H1 (cell line): Measurements from ENCODE around the gene PSMD12. TPM values are rescaled to one million over a fixed set of nuclear protein-coding genes. Genes with fewer than 3 reads are reported as not detected.

Experiments
- CTCF ChIA-PET: fragments of 300-600 bp; sonication (Branson Sonifier 250); formaldehyde crosslinking; loops from one replicate; lab custom pipeline; 2021; ENCODE audit not compliant: partially characterized antibody; lab: Charles Lee
- POLR2A ChIA-PET: fragments of 300-600 bp; sonication (Branson Sonifier 250); formaldehyde crosslinking; loops from one replicate; lab custom pipeline; 2021; ENCODE audit warnings: inconsistent platforms; ENCODE audit not compliant: partially characterized antibody; lab: Charles Lee
- DNase-seq, 2 experiments: peaks; one replicate each; pipeline versions ENCODE4 v3.0.0 to v3.0.0-alpha.2; 2010 to 2022; ENCODE audit warnings: low spot score in 2 of 2, low read depth in 1 of 2, mixed read lengths in 1 of 2
- FAIRE-seq: peaks from 2 replicates; lab custom pipeline; 2011; peaks lifted over from hg19 to GRCh38; lab: Jason Lieb, UNC
- H2AFZ ChIP-seq: 2 replicates; pipeline ENCODE4 v1.8.1; 2012; ENCODE audit warnings: low read length, inconsistent platforms
- H2AK5ac ChIP-seq: 2 replicates; pipeline ENCODE4 v1.6.1; 2013; ENCODE audit warnings: low read depth, low read length
- H2BK120ac ChIP-seq: replicated peaks from 2 replicates; pipeline ENCODE3; 2013; ENCODE audit warnings: low read depth, low read length, inconsistent platforms
- H2BK12ac ChIP-seq: 2 replicates; pipeline ENCODE4 v1.6.1; 2013; ENCODE audit warnings: low read depth, low read length
- H2BK15ac ChIP-seq: 2 replicates; pipeline ENCODE4 v1.6.1; 2013; ENCODE audit warnings: low read length
- H2BK20ac ChIP-seq: 2 replicates; pipeline ENCODE4 v1.6.1; 2013; ENCODE audit warnings: low read length
- H2BK5ac ChIP-seq: 2 replicates; pipeline ENCODE4 v1.6.1; 2013; ENCODE audit warnings: low read depth, low read length
- H3K14ac ChIP-seq: 2 replicates; pipeline ENCODE4 v1.6.1; 2013; ENCODE audit warnings: inconsistent platforms; ENCODE audit not compliant: insufficient read length
- H3K18ac ChIP-seq: 2 replicates; pipeline ENCODE4 v1.6.1; 2013; ENCODE audit warnings: low read length; ENCODE audit errors: extremely low read depth
- H3K23ac ChIP-seq: 2 replicates; pipeline ENCODE4 v1.6.1; 2013; ENCODE audit warnings: inconsistent platforms; ENCODE audit not compliant: insufficient read length
- H3K23me2 ChIP-seq: 2 replicates; pipeline ENCODE4 v1.6.1; 2013; ENCODE audit warnings: low read depth, low read length
- H3K27ac ChIP-seq: 2 replicates; pipeline ENCODE4 v1.6.1; 2011; ENCODE audit warnings: low read depth, low read length, inconsistent platforms
- H3K27me3 ChIP-seq, 4 experiments: replicated peaks in 1 of 4; 1 replicate in 1 of 4; 2 replicates in 3 of 4; pipeline versions ENCODE4 v1.6.1 to v1.8.1; 2011 to 2013; ENCODE audit warnings: low read length in 3 of 4, mild to moderate bottlenecking in 3 of 4, inconsistent platforms in 2 of 4, mixed read lengths in 2 of 4, moderate library complexity in 1 of 4; ENCODE audit not compliant: control insufficient read depth in 3 of 4, insufficient read depth in 3 of 4; ENCODE audit errors: extremely low read depth in 1 of 4
- H3K36me3 ChIP-seq, 4 experiments: 2 replicates each; pipeline versions ENCODE4 v1.6.1 to v1.8.1; 2011 to 2013; ENCODE audit warnings: mild to moderate bottlenecking in 4 of 4, low read length in 3 of 4, moderate library complexity in 2 of 4, control low read depth in 1 of 4, inconsistent platforms in 1 of 4; ENCODE audit not compliant: insufficient read depth in 4 of 4, control insufficient read depth in 2 of 4
- H3K4ac ChIP-seq: replicated peaks from 2 replicates; pipeline ENCODE3; 2013; ENCODE audit warnings: low read length, low read depth, mixed read lengths, inconsistent platforms; ENCODE audit not compliant: insufficient read length
- H3K4me1 ChIP-seq, 4 experiments: replicated peaks in 1 of 4; 1 replicate in 1 of 4; 2 replicates in 3 of 4; pipeline versions ENCODE4 v1.6.1 to v1.8.1; 2011 to 2013; ENCODE audit warnings: low read length in 3 of 4, inconsistent platforms in 2 of 4, mixed read lengths in 1 of 4; ENCODE audit not compliant: insufficient read depth in 4 of 4, control insufficient read depth in 3 of 4
- H3K4me2 ChIP-seq, 2 experiments: 2 replicates each; pipeline versions ENCODE4 v1.6.1 to v1.8.1; 2011 to 2013; ENCODE audit warnings: low read depth in 2 of 2, low read length in 2 of 2, control low read depth in 1 of 2, inconsistent platforms in 1 of 2, mild to moderate bottlenecking in 1 of 2; ENCODE audit not compliant: insufficient read depth in 1 of 2
- H3K4me3 ChIP-seq, 4 experiments: fragments of 200-600, 300-600 bp in 1 of 4; sonication (generic), shearing (Covaris generic), sonication (Bioruptor Twin) in 1 of 4; 2 replicates each; pipeline versions ENCODE4 v1.5.1 to v1.8.1; 2011 to 2016; ENCODE audit warnings: low read length in 4 of 4, low read depth in 3 of 4, control low read depth in 2 of 4, inconsistent platforms in 2 of 4, mild to moderate bottlenecking in 2 of 4, mixed read lengths in 1 of 4, moderate library complexity in 1 of 4; ENCODE audit not compliant: insufficient read depth in 2 of 4; ENCODE audit errors: extremely low read depth in 1 of 4
- H3K56ac ChIP-seq: replicated peaks from 2 replicates; pipeline ENCODE3; 2013; ENCODE audit warnings: low read depth, mild to moderate bottlenecking, mixed read lengths, low read length, inconsistent platforms; ENCODE audit not compliant: insufficient read length
- H3K79me1 ChIP-seq: 2 replicates; pipeline ENCODE4 v1.6.1; 2013; ENCODE audit warnings: low read depth, low read length, control low read depth
- H3K79me2 ChIP-seq, 2 experiments: 2 replicates each; pipeline versions ENCODE4 v1.6.1 to v1.8.1; 2012 to 2013; ENCODE audit warnings: low read length in 2 of 2, mild to moderate bottlenecking in 2 of 2, inconsistent platforms in 1 of 2; ENCODE audit not compliant: insufficient read depth in 2 of 2, control insufficient read depth in 1 of 2
- H3K9ac ChIP-seq, 4 experiments: replicated peaks in 1 of 4; 1 replicate in 1 of 4; 2 replicates in 3 of 4; pipeline versions ENCODE4 v1.6.1 to v1.8.1; 2011 to 2013; ENCODE audit warnings: low read depth in 3 of 4, low read length in 3 of 4, control low read depth in 2 of 4, mild to moderate bottlenecking in 2 of 4, moderate library complexity in 2 of 4, inconsistent platforms in 1 of 4; ENCODE audit errors: extremely low read depth in 1 of 4
- H3K9me3 ChIP-seq, 2 experiments: 2 replicates each; pipeline versions ENCODE4 v1.6.1 to v1.8.1; 2012 to 2013; ENCODE audit warnings: mild to moderate bottlenecking in 2 of 2, moderate library complexity in 2 of 2, control low read depth in 1 of 2, inconsistent platforms in 1 of 2, low read depth in 1 of 2, low read length in 1 of 2, mixed read lengths in 1 of 2; ENCODE audit not compliant: insufficient read depth in 2 of 2
- H4K20me1 ChIP-seq, 2 experiments: replicated peaks in 1 of 2; 2 replicates each; pipeline versions ENCODE3 to v1.8.1; 2011 to 2013; ENCODE audit warnings: inconsistent platforms in 2 of 2, low read length in 2 of 2, mild to moderate bottlenecking in 1 of 2; ENCODE audit not compliant: insufficient read depth in 2 of 2, control insufficient read depth in 1 of 2
- H4K5ac ChIP-seq: 2 replicates; pipeline ENCODE4 v1.6.1; 2013; ENCODE audit warnings: low read length, low read depth, mixed read lengths, inconsistent platforms; ENCODE audit not compliant: insufficient read length
- H4K8ac ChIP-seq: 2 replicates; pipeline ENCODE4 v1.8.0; 2013; ENCODE audit warnings: mild to moderate bottlenecking, moderate library complexity, low read length, inconsistent platforms; ENCODE audit not compliant: insufficient read depth; ENCODE audit errors: extremely low read depth
- H4K91ac ChIP-seq: replicated peaks from 2 replicates; pipeline ENCODE3; 2013; ENCODE audit warnings: low read length, mixed read lengths, inconsistent platforms; ENCODE audit not compliant: insufficient read length
- EGR1 ChIP-seq: IDR thresholded peaks from 2 replicates; pipeline ENCODE4 v1.6.1; 2011; ENCODE audit warnings: low read depth, low read length, borderline replicate concordance
- EP300 ChIP-seq, 2 experiments: IDR thresholded peaks; 1 replicate in 1 of 2; 2 replicates in 1 of 2; pipeline ENCODE4 v1.6.1; 2011 to 2012; ENCODE audit warnings: low read depth in 2 of 2, low read length in 2 of 2, mild to moderate bottlenecking in 2 of 2, borderline replicate concordance in 1 of 2, inconsistent platforms in 1 of 2, moderate library complexity in 1 of 2
- EZH2 ChIP-seq: fragments of 200-600 bp; sonication (generic); IDR thresholded peaks from 2 replicates; pipeline ENCODE4 v1.7.1; 2012; ENCODE audit warnings: low read depth, mild to moderate bottlenecking, moderate library complexity, low read length, inconsistent platforms; ENCODE audit not compliant: severe bottlenecking
- HDAC6 ChIP-seq: IDR thresholded peaks from one replicate; pipeline ENCODE4 v1.7.1; 2012; ENCODE audit warnings: low read depth, mild to moderate bottlenecking, inconsistent platforms, low read length, moderate library complexity
- KDM1A ChIP-seq: fragments of 200-600, 300-600 bp; sonication (generic); IDR thresholded peaks from 2 replicates; pipeline ENCODE4 v1.7.1; 2016; ENCODE audit warnings: mild to moderate bottlenecking, low read length, borderline replicate concordance
- NANOG ChIP-seq: IDR thresholded peaks from 2 replicates; pipeline ENCODE4 v1.6.1; 2011; ENCODE audit warnings: low read length, low read depth, mild to moderate bottlenecking, inconsistent platforms; ENCODE audit not compliant: insufficient read depth, poor library complexity, severe bottlenecking
- RXRA ChIP-seq: IDR thresholded peaks from 2 replicates; pipeline ENCODE4 v1.6.1; 2011; ENCODE audit warnings: low read depth, mild to moderate bottlenecking, low read length, moderate library complexity; ENCODE audit not compliant: insufficient read depth
- SAP30 ChIP-seq: fragments of 300-600 bp; sonication (generic); IDR thresholded peaks from 2 replicates; pipeline ENCODE4 v1.7.1; 2012; ENCODE audit warnings: low read length, moderate library complexity, mild to moderate bottlenecking, inconsistent platforms; ENCODE audit not compliant: insufficient read depth, insufficient replicate concordance
- TAF7 ChIP-seq: optimal IDR thresholded peaks from 2 replicates; pipeline ENCODE3; 2011; ENCODE audit warnings: low read depth, mild to moderate bottlenecking, inconsistent platforms, low read length, moderate library complexity, borderline replicate concordance
- TCF12 ChIP-seq: IDR thresholded peaks from 2 replicates; pipeline ENCODE4 v1.6.1; 2011; ENCODE audit warnings: low read depth, mild to moderate bottlenecking, low read length
- WGBS, 2 experiments: shearing (Covaris generic) in 1 of 2; methylation state at CpG; one replicate each; pipeline versions ENCODE4 v1.1.6 to v1.1.7; 2013 to 2015; ENCODE audit warnings: low lambda C conversion rate in 2 of 2, mixed read lengths in 2 of 2, inconsistent platforms in 1 of 2, low coverage in 1 of 2, missing lambda C conversion rate in 1 of 2; ENCODE audit not compliant: insufficient replicate concordance in 2 of 2, insufficient coverage in 1 of 2, insufficient read length in 1 of 2; ENCODE audit errors: extremely low coverage in 1 of 2, missing lambda C conversion rate in 1 of 2; 5-methylcytosine and 5-hydroxymethylcytosine counted together
- polyA plus RNA-seq, 7 experiments: library from polyadenylated mRNA; depleted of rRNA in 3 of 7; stranded (reverse) in 5 of 7; unstranded in 2 of 7; fragments of >200 nt in 5 of 7; fragments of 200-250 nt in 2 of 7; gene quantifications; 1 replicate in 5 of 7; 2 replicates in 1 of 7; 4 replicates in 1 of 7; pipeline versions ENCODE4 v1.2.1 to v1.2.3, GENCODE V29; 2011 to 2013; ENCODE audit warnings: missing spikeins in 2 of 7, mixed read lengths in 2 of 7
- total RNA-seq: library from RNA; stranded (reverse); fragmentation: NEBNext Ultra II Directional; extraction: Animal tissue kit (Norgen Biotek cat#: 25700); gene quantifications from 2 replicates; pipeline ENCODE4 v1.2.1, GENCODE V29; 2021
- TF ChIP-seq, protein P1 (sequence below): IDR thresholded peaks from 2 replicates; pipeline ENCODE4 v1.6.1; 2012; ENCODE audit warnings: low read length, inconsistent platforms

PSMD12 gene
- total and polyA plus RNA-seq, 2 of the 8 experiments (the other 6 are each of a cell fraction or from before 2014, with no cell fraction given), result 14.0 to 82.4 TPM

DNA sequence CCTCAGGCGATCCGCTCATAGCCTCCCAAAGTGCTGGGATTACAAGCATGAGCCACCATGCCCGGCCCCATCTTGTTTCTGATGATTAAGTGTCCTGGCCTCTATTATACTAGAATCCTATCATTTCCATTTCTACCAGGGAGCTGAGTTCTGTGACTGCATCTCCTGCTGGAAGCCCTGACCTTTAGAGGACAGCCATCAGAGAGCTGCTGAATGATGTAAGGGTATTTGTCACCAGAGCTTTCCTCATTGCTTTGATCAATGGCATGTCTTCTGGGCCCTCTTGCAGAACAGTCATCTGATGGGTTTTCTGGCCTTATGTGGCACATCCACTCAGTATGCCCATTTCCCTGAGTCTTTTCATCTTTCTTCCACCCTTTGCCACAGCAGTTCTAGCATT lies 39.9 kb downstream of the PSMD12 start:
- H4K8ac ChIP-seq, result no peak overlapping the region
- H3K36me3 ChIP-seq, result no peaks in the 10 kb centered on the region; a peak in 1 of 8 replicates
- H3K4me3 ChIP-seq, result no peak overlapping the region
- H3K14ac ChIP-seq, result no peak overlapping the region
- no peak overlapping the region for H3K4ac ChIP-seq
- peaks cover 0 to 7% (median 2%) of the 10 kb centered on the region in 4 experiments; a peak in 2 of 7 replicates for H3K4me1 ChIP-seq
- H2BK15ac ChIP-seq, result no peak overlapping the region
- DNase-seq (no peak), FAIRE-seq (no peak)
- WGBS, 2 experiments, result 94% methylated on average over 3 of the region's 3 CpGs; no CpG with 5 or more reads in 1 of the 2 experiments
- H3K23me2 ChIP-seq, result no peaks in the 10 kb centered on the region
- H2AFZ ChIP-seq, result no peak overlapping the region
- no peak overlapping the region for H2BK120ac ChIP-seq
- H2BK20ac ChIP-seq, result no peak overlapping the region
- no peaks in the 10 kb centered on the region for H4K20me1 ChIP-seq
- H3K27me3 ChIP-seq, result peaks cover 0 to 1% (median 0%) of the 10 kb centered on the region in 4 experiments; a peak in 1 of 7 replicates
- no peak overlapping the region for H3K4me2 ChIP-seq
- no peak overlapping the region for H3K23ac ChIP-seq
- H3K79me1 ChIP-seq, result no peaks in the 10 kb centered on the region
- no peak overlapping the region for H4K91ac ChIP-seq
- ChIA-PET POLR2A (no interaction called here), CTCF (interaction anchor here (0.6 to 0.7 kb wide), 2 partner anchors 8 to 30 kb away, joined by 3 to 4 read pairs; no protein-coding TSS in a partner anchor)
- H3K27ac ChIP-seq, result no peak overlapping the region
- H3K56ac ChIP-seq, result no peak overlapping the region
- no peak overlapping the region for H2BK5ac ChIP-seq
- H3K79me2 ChIP-seq, result no peaks in the 10 kb centered on the region
- H3K9me3 ChIP-seq, result no peaks in the 10 kb centered on the region; a peak in 1 of 4 replicates
- H3K9ac ChIP-seq, result no peak overlapping the region
- H4K5ac ChIP-seq, result no peak overlapping the region
- no peak overlapping the region for H2BK12ac ChIP-seq
- H3K18ac ChIP-seq, result no peak overlapping the region
- no peak overlapping the region for H2AK5ac ChIP-seq
- TF ChIP-seq SAP30, result no peak
- no peak for TF ChIP-seq EP300 (IDR thresholded peaks at IDR 0.05; ENCODE audit: borderline replicate concordance in 1 of 2, low read depth in 2 of 2, low read length in 2 of 2)
- no peak for TF ChIP-seq EGR1
- TF ChIP-seq TAF7, result no peak
- TF ChIP-seq HDAC6, result no peak
- no peak for TF ChIP-seq KDM1A
- TF ChIP-seq NANOG, result no peak
- TF ChIP-seq, protein P1, sequence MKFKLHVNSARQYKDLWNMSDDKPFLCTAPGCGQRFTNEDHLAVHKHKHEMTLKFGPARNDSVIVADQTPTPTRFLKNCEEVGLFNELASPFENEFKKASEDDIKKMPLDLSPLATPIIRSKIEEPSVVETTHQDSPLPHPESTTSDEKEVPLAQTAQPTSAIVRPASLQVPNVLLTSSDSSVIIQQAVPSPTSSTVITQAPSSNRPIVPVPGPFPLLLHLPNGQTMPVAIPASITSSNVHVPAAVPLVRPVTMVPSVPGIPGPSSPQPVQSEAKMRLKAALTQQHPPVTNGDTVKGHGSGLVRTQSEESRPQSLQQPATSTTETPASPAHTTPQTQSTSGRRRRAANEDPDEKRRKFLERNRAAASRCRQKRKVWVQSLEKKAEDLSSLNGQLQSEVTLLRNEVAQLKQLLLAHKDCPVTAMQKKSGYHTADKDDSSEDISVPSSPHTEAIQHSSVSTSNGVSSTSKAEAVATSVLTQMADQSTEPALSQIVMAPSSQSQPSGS, result no peak
- no peak for TF ChIP-seq RXRA
- TF ChIP-seq TCF12, result no peak
- TF ChIP-seq EZH2, result no peak
